Heart left ventricle (tissue), 13 donors: Measurements from ENCODE around the gene SLC11A2.

ENCODE experiments used
- CTCF ChIP-seq, 12 donors: fragments of 200-600 bp; sonication (generic) in 4 of 12; IDR thresholded peaks; one replicate each; pipeline versions ENCODE4 v1.5.0 to v1.8.0; 2018 to 2022; ENCODE audit warnings: antibody characterized with exemption in 12 of 12, mild to moderate bottlenecking in 5 of 12
- POLR2A ChIP-seq, 2 donors: fragments of 450-650 bp; IDR thresholded peaks; one replicate each; pipeline ENCODE4 v1.6.1; 2017; ENCODE audit warnings: antibody characterized with exemption in 2 of 2, mild to moderate bottlenecking in 2 of 2, moderate library complexity in 2 of 2
- donor health status: ischemic (EF 13 %, LVEDD 7.1; RV severe dilation, severe dysfunction).
- donor health status: DM: no; HTN: yes; CAD: no.
- donor health status: DM: no; HTN: no; CAD: no.
- donor health status: ischemic (EF 25% LVEDD 6.9; RV normal size, moderate dysfunction).
- donor health status: ischemic (EF 25% LVEDD 5.7; RV mildly dilated, moderate dysfunction).
- donor health status: ischemic (EF 35%, LVEDD 5.7; RV mildly dilated, moderate dysfunction).
- donor health status: nonischemic (EF 11% LVEDD 7.7; RV severe dilation, severe dysfunction).
- donor health status: DM: yes; HTN: yes; CAD: no.
- donor health status: PGD.
- donor health status: ischemic (EF 29% LVEDD 5.4; RV normal size, mild dysfunction).
- donor health status: nonischemic (EF 23%, LVEDD 6.1; RV moderate dilation, normal function).

- TF ChIP-seq POLR2A (IDR thresholded peaks at IDR 0.05) (no peak), CTCF (IDR thresholded peaks at IDR 0.05) (no peak)
Measured at GRCh38 chr12:51027342-51027835, 1.2 kb upstream of the SLC11A2 start.
